ENCODE data around the gene GLI2. TPM values are rescaled to one million over a fixed set of nuclear protein-coding genes. Genes with fewer than 3 reads are reported as not detected.

Gene GLI2
- total and polyA plus RNA-seq, 2 experiments from 2014 or later, result 2.0 to 13.8 TPM

DNA sequence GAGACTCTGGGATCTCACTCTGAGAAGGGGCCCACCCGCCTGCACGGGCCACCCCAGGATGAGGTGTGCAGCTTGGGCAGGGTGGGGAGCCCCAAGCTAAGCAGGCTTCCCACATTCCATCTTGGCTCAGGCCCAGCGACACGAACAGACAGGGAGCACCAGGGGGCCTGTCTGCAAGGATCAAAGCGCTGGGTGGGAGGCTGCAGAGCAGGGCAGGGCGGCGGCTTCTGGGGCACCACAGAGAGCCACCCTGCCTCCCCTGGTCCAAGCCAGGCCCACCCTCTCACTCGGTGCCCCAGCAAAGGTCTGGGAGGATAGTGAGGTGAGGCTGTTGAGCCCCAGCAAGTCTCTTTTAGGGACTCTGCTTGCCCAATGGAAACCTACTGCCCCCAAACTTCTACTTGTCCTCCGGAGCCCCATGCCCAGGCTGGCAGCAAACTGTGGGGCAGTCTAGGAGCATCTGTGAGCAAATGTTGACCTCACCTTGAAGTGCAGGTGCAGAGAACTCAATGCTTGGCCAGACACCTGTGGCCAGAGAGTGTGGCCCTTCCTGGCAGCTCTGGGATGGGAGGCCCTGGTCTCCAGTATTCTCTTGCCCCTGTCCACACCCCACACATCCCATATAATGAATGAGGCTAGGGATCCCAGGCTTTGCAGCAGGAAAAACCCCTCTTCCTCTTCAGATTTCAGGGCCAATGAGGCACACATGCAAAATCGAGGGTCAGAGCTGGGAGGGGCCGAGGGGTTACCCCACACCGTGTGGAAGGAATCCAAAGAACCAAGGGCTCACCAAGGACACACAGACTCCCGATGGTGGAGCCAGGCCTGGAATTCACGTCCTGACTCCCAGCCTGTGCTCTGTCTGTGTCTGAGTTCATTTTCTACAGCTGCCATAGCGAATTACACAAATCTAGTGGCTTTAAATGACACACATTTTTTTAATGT, 18.8 kb upstream of the GLI2 start:
- Histone ChIP-seq H3K9me3 (ENCODE audit: low read depth) (no peaks in the 10 kb centered on the region), H3K4me1 (ENCODE audit: low read depth) (no peaks in the 10 kb centered on the region), H3K27me3 (no peaks in the 10 kb centered on the region), H3K36me3 (no peaks in the 10 kb centered on the region), H3K4me3 (no peak overlapping the region), H3K27ac (no peak overlapping the region)
- TF ChIP-seq, protein P1, sequence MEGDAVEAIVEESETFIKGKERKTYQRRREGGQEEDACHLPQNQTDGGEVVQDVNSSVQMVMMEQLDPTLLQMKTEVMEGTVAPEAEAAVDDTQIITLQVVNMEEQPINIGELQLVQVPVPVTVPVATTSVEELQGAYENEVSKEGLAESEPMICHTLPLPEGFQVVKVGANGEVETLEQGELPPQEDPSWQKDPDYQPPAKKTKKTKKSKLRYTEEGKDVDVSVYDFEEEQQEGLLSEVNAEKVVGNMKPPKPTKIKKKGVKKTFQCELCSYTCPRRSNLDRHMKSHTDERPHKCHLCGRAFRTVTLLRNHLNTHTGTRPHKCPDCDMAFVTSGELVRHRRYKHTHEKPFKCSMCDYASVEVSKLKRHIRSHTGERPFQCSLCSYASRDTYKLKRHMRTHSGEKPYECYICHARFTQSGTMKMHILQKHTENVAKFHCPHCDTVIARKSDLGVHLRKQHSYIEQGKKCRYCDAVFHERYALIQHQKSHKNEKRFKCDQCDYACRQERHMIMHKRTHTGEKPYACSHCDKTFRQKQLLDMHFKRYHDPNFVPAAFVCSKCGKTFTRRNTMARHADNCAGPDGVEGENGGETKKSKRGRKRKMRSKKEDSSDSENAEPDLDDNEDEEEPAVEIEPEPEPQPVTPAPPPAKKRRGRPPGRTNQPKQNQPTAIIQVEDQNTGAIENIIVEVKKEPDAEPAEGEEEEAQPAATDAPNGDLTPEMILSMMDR (IDR thresholded peaks at IDR 0.05; ENCODE audit: low read depth, low read length), result no peak
- no peak for DNase-seq (ENCODE audit: low read depth in 1 of 2, low spot score in 1 of 2)

GRCh38 chr2:120719491-120719890, 16.2 kb upstream of the GLI2 start:
- no peaks in the 10 kb centered on the region for H3K27me3 ChIP-seq
- TF ChIP-seq, protein P1 (IDR thresholded peaks at IDR 0.05; ENCODE audit: low read depth, low read length), result no peak
- DNase-seq (ENCODE audit: low read depth in 1 of 2, low spot score in 1 of 2), result no peak
- peaks cover 5% of the 10 kb centered on the region for H3K4me1 ChIP-seq (ENCODE audit: low read depth)
- no peak overlapping the region for H3K4me3 ChIP-seq
- H3K9me3 ChIP-seq (ENCODE audit: low read depth), result no peaks in the 10 kb centered on the region
- no peak overlapping the region for H3K27ac ChIP-seq
- H3K36me3 ChIP-seq, result no peaks in the 10 kb centered on the region

GRCh38 chr2:120720231-120720630, 15.4 kb upstream of the GLI2 start:
- DNase-seq (ENCODE audit: low read depth in 1 of 2, low spot score in 1 of 2), result no peak
- TF ChIP-seq, protein P1 (IDR thresholded peaks at IDR 0.05; ENCODE audit: low read depth, low read length), result no peak
- H3K27me3 ChIP-seq, result no peaks in the 10 kb centered on the region
- no peak overlapping the region for H3K4me3 ChIP-seq
- H3K27ac ChIP-seq, result no peak overlapping the region
- H3K9me3 ChIP-seq (ENCODE audit: low read depth), result no peaks in the 10 kb centered on the region
- no peaks in the 10 kb centered on the region for H3K36me3 ChIP-seq
- peaks cover 5% of the 10 kb centered on the region for H3K4me1 ChIP-seq (ENCODE audit: low read depth)

- Histone ChIP-seq H3K4me3 (no peak overlapping the region), H3K27ac (no peak overlapping the region), H3K27me3 (no peaks in the 10 kb centered on the region), H3K9me3 (ENCODE audit: low read depth) (no peaks in the 10 kb centered on the region), H3K36me3 (no peaks in the 10 kb centered on the region), H3K4me1 (ENCODE audit: low read depth) (peaks cover 5% of the 10 kb centered on the region)
- DNase-seq (ENCODE audit: low read depth in 1 of 2, low spot score in 1 of 2), result no peak
- TF ChIP-seq, protein P1 (IDR thresholded peaks at IDR 0.05; ENCODE audit: low read depth, low read length), result no peak
Observed at GRCh38 chr2:120720746-120721375, 14.8 kb upstream of the GLI2 start.

DNA sequence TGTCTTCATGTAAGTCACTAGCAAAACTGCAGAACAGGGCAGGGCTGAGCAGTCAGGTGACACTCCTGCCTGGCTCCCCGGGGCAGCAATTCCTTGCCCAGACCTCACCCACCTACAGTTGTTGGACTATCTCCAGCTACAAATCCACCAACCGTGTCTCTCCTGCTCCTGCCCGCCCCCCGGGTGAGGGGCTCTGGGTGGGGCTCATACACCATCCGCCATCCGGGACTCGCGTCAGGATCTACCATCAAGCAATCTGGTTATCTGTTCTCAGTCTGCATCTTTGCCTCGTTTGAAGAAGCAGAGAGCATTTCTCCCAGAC, 13.5 kb upstream of the GLI2 start:
- no peaks in the 10 kb centered on the region for H3K9me3 ChIP-seq (ENCODE audit: low read depth)
- TF ChIP-seq, protein P1 (IDR thresholded peaks at IDR 0.05; ENCODE audit: low read depth, low read length), result no peak
- no peak for DNase-seq (ENCODE audit: low read depth in 1 of 2, low spot score in 1 of 2)
- no peak overlapping the region for H3K27ac ChIP-seq
- H3K27me3 ChIP-seq, result no peaks in the 10 kb centered on the region
- H3K4me1 ChIP-seq (ENCODE audit: low read depth), result peaks cover 5% of the 10 kb centered on the region
- no peak overlapping the region for H3K4me3 ChIP-seq
- H3K36me3 ChIP-seq, result no peaks in the 10 kb centered on the region

Measured in cardiac muscle cell (in vitro differentiated cells and primary cell).